T-cell (primary cell): ENCODE data around the gene CUBN. TPM values are rescaled to one million over a fixed set of nuclear protein-coding genes. Genes with fewer than 3 reads are reported as not detected.

Experiments
- ATAC-seq, 4 experiments: fragments of 200-7000 bp in 3 of 4; fragments of 150-1000 bp in 1 of 4; cut with Tn5 transposase; replicated peaks in 1 of 4; 1 replicate in 3 of 4; 2 replicates in 1 of 4; pipeline ENCODE4 v1.10.0; 2021; ENCODE audit warnings: moderate library complexity in 3 of 4, mild to moderate bottlenecking in 2 of 4, moderate number of reproducible peaks in 1 of 4
- CTCF ChIA-PET, 2 donors: fragments of 300-600 bp; sonication (Branson Sonifier 250); formaldehyde crosslinking; loops; one replicate each; lab custom pipeline; 2022; ENCODE audit warnings: antibody characterized with exemption in 2 of 2; lab: Charles Lee
- POLR2A ChIA-PET, 2 donors: fragments of 300-600 bp; sonication (Branson Sonifier 250); formaldehyde crosslinking; loops; one replicate each; lab custom pipeline; 2022; ENCODE audit warnings: antibody characterized with exemption in 2 of 2; lab: Charles Lee
- DNase-seq, 35 experiments: peaks; one replicate each; pipeline versions ENCODE4 v3.0.0 to v3.0.0-alpha.2; 2013 to 2023
- H3K27ac ChIP-seq: one replicate; pipeline ENCODE4 v1.5.1; 2013; ENCODE audit warnings: low read length
- H3K27me3 ChIP-seq, 2 experiments: replicated peaks in 1 of 2; 1 replicate in 1 of 2; 2 replicates in 1 of 2; pipeline versions ENCODE4 v1.6.1 to v1.7.0; 2013; ENCODE audit warnings: low read length in 1 of 2, mixed read lengths in 1 of 2; ENCODE audit not compliant: control insufficient read depth in 2 of 2, insufficient read depth in 2 of 2; ENCODE audit errors: extremely low read depth in 1 of 2
- H3K36me3 ChIP-seq, 2 donors: 1 replicate in 1 of 2; 2 replicates in 1 of 2; pipeline versions ENCODE4 v1.6.1 to v1.7.0; 2013; ENCODE audit warnings: low read length in 1 of 2; ENCODE audit not compliant: control insufficient read depth in 2 of 2, insufficient read depth in 1 of 2; ENCODE audit errors: extremely low read depth in 1 of 2
- H3K4me1 ChIP-seq, 2 experiments: 1 replicate in 1 of 2; 2 replicates in 1 of 2; pipeline versions ENCODE4 v1.6.1 to v1.7.0; 2013; ENCODE audit warnings: low read length in 2 of 2, mixed read lengths in 1 of 2; ENCODE audit not compliant: insufficient read depth in 2 of 2, control insufficient read depth in 1 of 2; ENCODE audit errors: extremely low read depth in 1 of 2
- H3K4me3 ChIP-seq, 2 donors: 1 replicate in 1 of 2; 2 replicates in 1 of 2; pipeline versions ENCODE4 v1.5.1 to v1.7.0; 2013; ENCODE audit warnings: mild to moderate bottlenecking in 2 of 2, low read length in 1 of 2, moderate library complexity in 1 of 2; ENCODE audit not compliant: control insufficient read depth in 1 of 2; ENCODE audit errors: extremely low read depth in 1 of 2
- H3K9me3 ChIP-seq: 2 replicates; pipeline ENCODE4 v1.7.0; 2013
- H3K27ac Mint-ChIP-seq, 2 donors: one replicate each; pipeline ENCODE4 v1.8.0; 2020 to 2021; ENCODE audit warnings: mild to moderate bottlenecking in 2 of 2, mixed read lengths in 2 of 2
- H3K27me3 Mint-ChIP-seq, 2 donors: one replicate each; pipeline ENCODE4 v1.8.0; 2021 to 2022; ENCODE audit warnings: mixed read lengths in 2 of 2
- H3K36me3 Mint-ChIP-seq: one replicate; pipeline ENCODE4 v1.8.0; 2021; ENCODE audit warnings: mixed read lengths
- H3K4me1 Mint-ChIP-seq, 3 donors: one replicate each; pipeline ENCODE4 v1.8.0; 2020 to 2022; ENCODE audit warnings: mixed read lengths in 3 of 3, mild to moderate bottlenecking in 1 of 3
- H3K4me3 Mint-ChIP-seq, 3 donors: one replicate each; pipeline ENCODE4 v1.8.0; 2020 to 2022; ENCODE audit warnings: mild to moderate bottlenecking in 3 of 3, mixed read lengths in 3 of 3, moderate library complexity in 3 of 3
- H3K9me3 Mint-ChIP-seq, 3 donors: one replicate each; pipeline ENCODE4 v1.8.0; 2020 to 2022; ENCODE audit warnings: mixed read lengths in 3 of 3
- WGBS: methylation state at CpG from one replicate; pipeline ENCODE4 v1.1.5; 2013; ENCODE audit warnings: missing lambda C conversion rate; ENCODE audit not compliant: insufficient coverage; 5-methylcytosine and 5-hydroxymethylcytosine counted together
- total RNA-seq, 35 experiments: library from RNA in 6 of 35; stranded (reverse) in 6 of 35; fragments of 120-200 nt in 1 of 35; gene quantifications; one replicate each; pipeline versions ENCODE4 v1.2.1 to v1.2.4 and lab custom pipeline; 2013 to 2026

CUBN gene
- total RNA-seq, 5 donors from 2014 or later (not counting 1 experiment from before 2014, with no cell fraction given): 6.3 to 11.4 (median 8.6) TPM

- Histone ChIP-seq H3K4me3 (no peak overlapping the region), H3K36me3 (no peaks in the 10 kb centered on the region), H3K9me3 (no peaks in the 10 kb centered on the region), H3K27me3 (no peaks in the 10 kb centered on the region), H3K27ac (no peak overlapping the region), H3K4me1 (peaks cover 0 to 5% of the 10 kb centered on the region in 2 experiments)
- no peak overlapping the region for H3K27ac Mint-ChIP-seq
- no peaks in the 10 kb centered on the region for H3K9me3 Mint-ChIP-seq
- ChIA-PET CTCF (interaction anchor here in 1 of 2 donors (0.7 kb wide), 1 partner anchor 44 kb away, joined by 5 read pairs; no protein-coding TSS in a partner anchor), POLR2A (no interaction called here)
- peaks cover 24% of the 10 kb centered on the region for H3K36me3 Mint-ChIP-seq
- no peaks in the 10 kb centered on the region for H3K27me3 Mint-ChIP-seq
- no peak overlapping the region for H3K4me3 Mint-ChIP-seq
- WGBS: 100% methylated on average over 1 of the region's 5 CpGs
- DNase-seq (no peak), ATAC-seq (no peak)
- peaks cover 12 to 28% (median 16%) of the 10 kb centered on the region in 3 donors for H3K4me1 Mint-ChIP-seq
Observed at GRCh38 chr10:16953270-16953669, 176.3 kb downstream of the CUBN start.

- Histone ChIP-seq H3K4me1 (peaks cover 0 to 5% of the 10 kb centered on the region in 2 experiments), H3K27me3 (no peaks in the 10 kb centered on the region), H3K9me3 (no peaks in the 10 kb centered on the region), H3K4me3 (no peak overlapping the region), H3K27ac (no peak overlapping the region), H3K36me3 (no peaks in the 10 kb centered on the region)
- Mint-ChIP-seq H3K27me3 (no peaks in the 10 kb centered on the region), H3K27ac (no peak overlapping the region), H3K36me3 (peaks cover 26% of the 10 kb centered on the region), H3K4me1 (peaks cover 12 to 30% (median 18%) of the 10 kb centered on the region in 3 donors), H3K9me3 (no peaks in the 10 kb centered on the region), H3K4me3 (no peak overlapping the region)
- DNase-seq: no peak
- POLR2A ChIA-PET: no interaction called here
- CTCF ChIA-PET: no interaction called here
- WGBS: 89% methylated on average over 5 of the region's 5 CpGs
- no peak for ATAC-seq
Observed at GRCh38 chr10:16952610-16953009, 177.0 kb downstream of the CUBN start.

GRCh38 chr10:16952080-16952479 is 177.5 kb downstream of the CUBN start:
- ATAC-seq (no peak), DNase-seq (no peak)
- Mint-ChIP-seq H3K27ac (no peak overlapping the region), H3K9me3 (no peaks in the 10 kb centered on the region), H3K4me1 (peaks cover 12 to 30% (median 18%) of the 10 kb centered on the region in 3 donors), H3K4me3 (no peak overlapping the region), H3K36me3 (peaks cover 31% of the 10 kb centered on the region), H3K27me3 (no peaks in the 10 kb centered on the region)
- no peaks in the 10 kb centered on the region for H3K9me3 ChIP-seq
- ChIA-PET POLR2A (no interaction called here), CTCF (no interaction called here)
- WGBS: no CpG with 5 or more reads among the region's 5 CpGs
- H3K27me3 ChIP-seq: no peaks in the 10 kb centered on the region
- H3K36me3 ChIP-seq: no peaks in the 10 kb centered on the region
- no peak overlapping the region for H3K4me3 ChIP-seq
- H3K27ac ChIP-seq: no peak overlapping the region
- H3K4me1 ChIP-seq: peaks cover 0 to 5% of the 10 kb centered on the region in 2 experiments

- Histone ChIP-seq H3K4me3 (no peak overlapping the region), H3K27me3 (no peaks in the 10 kb centered on the region), H3K9me3 (no peaks in the 10 kb centered on the region), H3K36me3 (peaks cover 0 to 3% of the 10 kb centered on the region in 2 donors), H3K4me1 (peaks cover 0 to 5% of the 10 kb centered on the region in 2 experiments), H3K27ac (no peak overlapping the region)
- no peaks in the 10 kb centered on the region for H3K9me3 Mint-ChIP-seq
- CTCF ChIA-PET: no interaction called here
- peaks cover 37% of the 10 kb centered on the region for H3K36me3 Mint-ChIP-seq
- POLR2A ChIA-PET: interaction anchor here in 1 of 2 donors (0.6 to 0.8 kb wide), 2 partner anchors 26 to 52 kb away, joined by 3 read pairs; no protein-coding TSS in a partner anchor
- H3K4me1 Mint-ChIP-seq: peaks cover 12 to 32% (median 18%) of the 10 kb centered on the region in 3 donors
- no peak overlapping the region for H3K27ac Mint-ChIP-seq
- WGBS: 46% methylated on average over 4 of the region's 8 CpGs
- no peaks in the 10 kb centered on the region for H3K27me3 Mint-ChIP-seq
- ATAC-seq (peak in 1 of 4 experiments; percentile 56), DNase-seq (peak in 5 of 35 experiments; percentile 6 to 31 (median 12))
- no peak overlapping the region for H3K4me3 Mint-ChIP-seq
Observed at GRCh38 chr10:16950656-16951601, 178.7 kb downstream of the CUBN start.

GRCh38 chr10:16949816-16950215 is 179.8 kb downstream of the CUBN start:
- Mint-ChIP-seq H3K9me3 (no peaks in the 10 kb centered on the region), H3K4me1 (peaks cover 12 to 37% (median 20%) of the 10 kb centered on the region in 3 donors), H3K4me3 (no peak overlapping the region), H3K27ac (peak overlapping the region; percentile 11 to 25), H3K27me3 (no peaks in the 10 kb centered on the region), H3K36me3 (peaks cover 37% of the 10 kb centered on the region)
- Histone ChIP-seq H3K36me3 (peaks cover 0 to 3% of the 10 kb centered on the region in 2 donors), H3K4me1 (peaks cover 0 to 8% of the 10 kb centered on the region in 2 experiments), H3K27ac (no peak overlapping the region), H3K9me3 (no peaks in the 10 kb centered on the region), H3K4me3 (no peak overlapping the region), H3K27me3 (no peaks in the 10 kb centered on the region)
- CTCF ChIA-PET: no interaction called here
- 74% methylated on average over 8 of the region's 11 CpGs for WGBS
- peak in 1 of 35 experiments; percentile 12 for DNase-seq
- peak in 1 of 4 experiments; percentile 46 for ATAC-seq
- POLR2A ChIA-PET: no interaction called here

GRCh38 chr10:16948361-16948760 is 181.2 kb downstream of the CUBN start:
- peaks cover 12 to 42% (median 26%) of the 10 kb centered on the region in 3 donors for H3K4me1 Mint-ChIP-seq
- Histone ChIP-seq H3K36me3 (peaks cover 0 to 3% of the 10 kb centered on the region in 2 donors), H3K27me3 (no peaks in the 10 kb centered on the region), H3K4me1 (peaks cover 0 to 8% of the 10 kb centered on the region in 2 experiments), H3K9me3 (no peaks in the 10 kb centered on the region), H3K27ac (no peak overlapping the region), H3K4me3 (no peak overlapping the region)
- POLR2A ChIA-PET: interaction anchor here in 1 of 2 donors (1.0 kb wide), 1 partner anchor 253 kb away, joined by 3 read pairs; the partner anchor contains the start of gene TRDMT1
- H3K4me3 Mint-ChIP-seq: no peak overlapping the region
- no peaks in the 10 kb centered on the region for H3K27me3 Mint-ChIP-seq
- CTCF ChIA-PET: interaction anchor here (0.5 to 0.6 kb wide), 2 partner anchors 75 to 105 kb away, joined by 3 to 4 read pairs; no protein-coding TSS in a partner anchor
- H3K36me3 Mint-ChIP-seq: peaks cover 32% of the 10 kb centered on the region
- DNase-seq (peak in 32 of 35 experiments; percentile 2 to 72 (median 38)), ATAC-seq (peak; percentile 43 to 85 (median 66))
- H3K27ac Mint-ChIP-seq: no peak overlapping the region
- H3K9me3 Mint-ChIP-seq: no peaks in the 10 kb centered on the region
- WGBS: 80% methylated on average over 5 of the region's 12 CpGs
